Smooth muscle cell (in vitro differentiated cells): Measurements from ENCODE around the gene SURF4. TPM values are rescaled to one million over a fixed set of nuclear protein-coding genes. Genes with fewer than 3 reads are reported as not detected.
"Not testable (repeated sequence)": the region's sequence is repeated elsewhere in the genome, so short reads cannot be mapped to it uniquely, and the experiment has no call there.

Experiments used
- DNase-seq: peaks from one replicate; lab custom pipeline; 2025; ENCODE audit not compliant: unreplicated experiment; lab: John Stamatoyannopoulos, UW
- H2AFZ ChIP-seq: fragments of 200-600 bp; sonication (generic); 2 replicates; pipeline ENCODE4 v1.6.0; 2016; ENCODE audit warnings: antibody characterized with exemption, low read depth, mild to moderate bottlenecking
- H3F3A ChIP-seq: fragments of 200-600 bp; sonication (generic); 2 replicates; pipeline ENCODE4 v1.6.0; 2017; ENCODE audit warnings: antibody characterized with exemption, low read depth
- H3K27ac ChIP-seq: fragments of 200-600 bp; sonication (generic); 2 replicates; pipeline ENCODE4 v1.5.1; 2016; ENCODE audit warnings: low read depth, mild to moderate bottlenecking
- H3K27me3 ChIP-seq: fragments of 200-600 bp; sonication (generic); 2 replicates; pipeline ENCODE4 v1.6.1; 2016; ENCODE audit warnings: low read depth, mild to moderate bottlenecking
- H3K36me3 ChIP-seq: fragments of 200-600 bp; sonication (generic); 2 replicates; pipeline ENCODE4 v1.5.1; 2016; ENCODE audit warnings: low read depth
- H3K4me1 ChIP-seq: fragments of 200-600 bp; sonication (generic); 2 replicates; pipeline ENCODE4 v1.5.1; 2016; ENCODE audit warnings: low read depth
- H3K4me2 ChIP-seq: fragments of 200-600 bp; sonication (generic); 2 replicates; pipeline ENCODE4 v1.6.0; 2016; ENCODE audit warnings: mild to moderate bottlenecking
- H3K4me3 ChIP-seq: fragments of 200-600 bp; sonication (generic); 2 replicates; pipeline ENCODE4 v1.5.1; 2016; ENCODE audit warnings: mild to moderate bottlenecking
- H3K79me2 ChIP-seq: fragments of 200-600 bp; sonication (generic); 2 replicates; pipeline ENCODE4 v1.6.0; 2016; ENCODE audit warnings: low read depth, mild to moderate bottlenecking
- H3K9ac ChIP-seq: fragments of 200-600 bp; sonication (generic); 2 replicates; pipeline ENCODE4 v1.6.0; 2016; ENCODE audit warnings: low read depth
- H3K9me3 ChIP-seq: fragments of 200-600 bp; sonication (generic); replicated peaks from 2 replicates; pipeline ENCODE4 v1.5.1; 2016; ENCODE audit warnings: low read depth
- H4K20me1 ChIP-seq: fragments of 200-600 bp; sonication (generic); 2 replicates; pipeline ENCODE4 v1.6.0; 2016; ENCODE audit warnings: low read depth
- CTCF ChIP-seq: fragments of 200-600 bp; sonication (generic); IDR thresholded peaks from 2 replicates; pipeline ENCODE4 v1.5.1; 2017; ENCODE audit warnings: borderline replicate concordance, mild to moderate bottlenecking, antibody characterized with exemption; ENCODE audit not compliant: insufficient read depth, poor library complexity, severe bottlenecking
- WGBS: methylation state at CpG from one replicate; pipeline ENCODE4 v1.1.7; 2016; ENCODE audit warnings: low lambda C conversion rate; 5-methylcytosine and 5-hydroxymethylcytosine counted together
- polyA plus RNA-seq: library from polyadenylated mRNA; unstranded; fragments of >200 nt; fragmentation: Nextera tagmentation; extraction: Ambion mirVana; gene quantifications from 2 replicates; pipeline ENCODE4 v1.2.1, GENCODE V29; 2016
- total RNA-seq: library from RNA; depleted of rRNA; stranded (reverse); fragments of >200 nt; gene quantifications from 2 replicates; pipeline ENCODE4 v1.2.3, GENCODE V29; 2014

The SURF4 gene
- total and polyA plus RNA-seq, 2 experiments from 2014 or later = 353 to 396 TPM

- peaks cover 17% of the 10 kb centered on the region for H3F3A ChIP-seq
- no peaks in the 10 kb centered on the region for H3K27me3 ChIP-seq
- H3K9me3 ChIP-seq = no peaks in the 10 kb centered on the region
- H3K4me1 ChIP-seq = peaks cover 15% of the 10 kb centered on the region
- no peaks in the 10 kb centered on the region for H3K36me3 ChIP-seq
- H3K27ac ChIP-seq = no peak overlapping the region
- no peak overlapping the region for H2AFZ ChIP-seq
- WGBS = 67% methylated on average over 6 of the region's 6 CpGs
- H3K4me3 ChIP-seq = no peak overlapping the region
- TF ChIP-seq CTCF = no peak
- H3K79me2 ChIP-seq = peaks cover 31% of the 10 kb centered on the region
- no peak overlapping the region for H3K4me2 ChIP-seq
- peaks cover 27% of the 10 kb centered on the region for H4K20me1 ChIP-seq
- H3K9ac ChIP-seq = no peak overlapping the region
- no peak for DNase-seq
These were observed 1.9 kb upstream of the SURF4 start for GRCh38 chr9:133377721-133378216.

GRCh38 chr9:133377280-133377679 is 1.4 kb upstream of the SURF4 start:
- H3K27ac ChIP-seq, H3K9ac ChIP-seq, DNase-seq, H3K9me3 ChIP-seq, H3K36me3 ChIP-seq, H3K4me3 ChIP-seq, H2AFZ ChIP-seq, H3K27me3 ChIP-seq: not testable (repeated sequence)
- H4K20me1 ChIP-seq = peaks cover 32% of the 10 kb centered on the region
- H3F3A ChIP-seq = peaks cover 18% of the 10 kb centered on the region
- peaks cover 15% of the 10 kb centered on the region for H3K4me1 ChIP-seq
- peaks cover 36% of the 10 kb centered on the region for H3K79me2 ChIP-seq
- WGBS = 96% methylated on average over 14 of the region's 14 CpGs
- peak overlapping the region; percentile 90 for H3K4me2 ChIP-seq

- 3% methylated on average over 27 of the region's 39 CpGs for WGBS
- no peak for DNase-seq
- H2AFZ ChIP-seq = no peak overlapping the region
These were observed 640 bp downstream of the SURF4 start for GRCh38 chr9:133375116-133375723.

GRCh38 chr9:133374612-133375115 is 1.2 kb downstream of the SURF4 start:
- Histone ChIP-seq H3K9me3 (no peaks in the 10 kb centered on the region), H3K79me2 (peaks cover 62% of the 10 kb centered on the region), H3K27ac (peak overlapping the region; percentile 98), H3K4me1 (peaks cover 23% of the 10 kb centered on the region), H3K9ac (peak overlapping the region; percentile 100), H3K4me3 (peak overlapping the region; percentile 99), H3K36me3 (no peaks in the 10 kb centered on the region), H3K27me3 (no peaks in the 10 kb centered on the region), H2AFZ (no peak overlapping the region), H3F3A (peaks cover 18% of the 10 kb centered on the region), H4K20me1 (peaks cover 58% of the 10 kb centered on the region), H3K4me2 (peak overlapping the region; percentile 90)
- no peak for DNase-seq
- WGBS = 16% methylated on average over 12 of the region's 12 CpGs
- no peak for TF ChIP-seq CTCF

More at GRCh38 chr9:133375116-133375723, 640 bp downstream of the SURF4 start:
- TF ChIP-seq CTCF = no peak
- Histone ChIP-seq H3K9ac (peak overlapping the region; percentile 100), H3K27ac (peak overlapping the region; percentile 98), H4K20me1 (peaks cover 52% of the 10 kb centered on the region), H3F3A (peaks cover 18% of the 10 kb centered on the region), H3K79me2 (peaks cover 56% of the 10 kb centered on the region), H3K4me1 (peaks cover 23% of the 10 kb centered on the region), H3K36me3 (no peaks in the 10 kb centered on the region), H3K4me3 (peak overlapping the region; percentile 99), H3K9me3 (no peaks in the 10 kb centered on the region), H3K27me3 (no peaks in the 10 kb centered on the region), H3K4me2 (peak overlapping the region; percentile 90)
